Gastroesophageal sphincter (tissue), 4 donors: ENCODE measurements around the gene ATP2A1. TPM values are rescaled to one million over a fixed set of nuclear protein-coding genes. Genes with fewer than 3 reads are reported as not detected.
"Not testable (repeated sequence)": the region's sequence is repeated elsewhere in the genome, so short reads cannot be mapped to it uniquely, and the experiment has no call there.

Experiments used
- ATAC-seq: fragments of 150-250 bp; one replicate; pipeline ENCODE4 v1.9.1; 2016; ENCODE audit warnings: mild to moderate bottlenecking, moderate library complexity
- H3K27ac ChIP-seq, 4 donors: fragments of 200-600 bp; sonication (generic) in 3 of 4; 1 replicate in 3 of 4; 2 replicates in 1 of 4; pipeline ENCODE4 v1.5.1; 2016 to 2019
- H3K27me3 ChIP-seq: fragments of 200-600 bp; sonication (generic); one replicate; pipeline ENCODE4 v1.5.1; 2019
- H3K36me3 ChIP-seq, 2 donors: fragments of 200-600 bp; sonication (generic); one replicate each; pipeline ENCODE4 v1.5.1; 2019; ENCODE audit warnings: control low read depth in 1 of 2
- H3K4me1 ChIP-seq, 3 donors: fragments of 200-600 bp; sonication (generic); 1 replicate in 2 of 3; 2 replicates in 1 of 3; pipeline ENCODE4 v1.5.1; 2016 to 2019; ENCODE audit warnings: control low read depth in 2 of 3
- H3K4me3 ChIP-seq, 2 donors: fragments of 200-600 bp; sonication (generic); one replicate each; pipeline ENCODE4 v1.5.1; 2019; ENCODE audit warnings: mild to moderate bottlenecking in 1 of 2, moderate library complexity in 1 of 2
- H3K9me3 ChIP-seq, 3 donors: fragments of 200-600 bp; sonication (generic); one replicate each; pipeline ENCODE4 v1.5.1; 2017 to 2019; ENCODE audit warnings: control low read depth in 2 of 3
- EP300 ChIP-seq: sonication (generic); formaldehyde crosslinking; IDR thresholded peaks from one replicate; pipeline ENCODE4 v1.6.1; 2017; ENCODE audit warnings: antibody characterized with exemption, mild to moderate bottlenecking
- POLR2A ChIP-seq, 2 donors: fragments of 450-650 bp; IDR thresholded peaks; one replicate each; pipeline ENCODE4 v1.6.1; 2017; ENCODE audit warnings: antibody characterized with exemption in 2 of 2, mild to moderate bottlenecking in 2 of 2, moderate library complexity in 1 of 2
- POLR2AphosphoS5 ChIP-seq: sonication (generic); formaldehyde crosslinking; IDR thresholded peaks from one replicate; pipeline ENCODE4 v1.6.1; 2017; ENCODE audit warnings: antibody characterized with exemption
- WGBS, 2 donors: methylation state at CpG; one replicate each; pipeline ENCODE4 v1.1.5; 2018; ENCODE audit warnings: low coverage in 1 of 2; 5-methylcytosine and 5-hydroxymethylcytosine counted together
- total RNA-seq, 4 donors: library from RNA; depleted of rRNA; stranded (reverse); fragments of >200 nt; gene quantifications; one replicate each; pipeline ENCODE4 v1.1.0, GENCODE V29; 2016
- TF ChIP-seq, protein P1 (sequence below), 4 experiments: fragments of 200-600 bp in 2 of 4; fragments of 450-650 bp in 2 of 4; sonication (generic) in 1 of 4; IDR thresholded peaks; one replicate each; pipeline ENCODE4 v1.5.1; 2017 to 2019; ENCODE audit warnings: antibody characterized with exemption in 4 of 4, mild to moderate bottlenecking in 2 of 4, moderate library complexity in 2 of 4

Gene ATP2A1
- total RNA-seq, 4 donors from 2014 or later = 0.31 TPM; not detected in 3

DNA sequence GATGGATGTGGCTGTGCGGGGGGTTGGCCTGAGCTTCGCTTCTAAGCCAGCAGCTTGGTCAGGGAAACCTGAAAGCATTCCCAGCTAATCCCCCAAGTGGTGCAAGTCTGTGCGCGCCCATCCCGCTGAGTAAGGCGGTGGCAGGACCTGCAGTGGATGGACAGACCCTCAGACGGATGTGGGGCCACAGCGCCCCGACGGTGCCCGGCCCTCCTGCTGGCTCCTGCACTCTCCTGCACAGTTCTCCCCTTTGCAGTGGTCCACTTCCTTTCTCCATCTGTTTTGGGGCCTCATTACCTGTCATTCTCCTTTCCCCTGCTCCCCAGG lies 2.3 kb downstream of the ATP2A1 start:
- no peak for ATAC-seq
- peaks cover 0 to 18% (median 12%) of the 10 kb centered on the region in 3 donors for H3K4me1 ChIP-seq
- H3K4me3 ChIP-seq = peak overlapping the region in 1 of 2 donors; percentile 67
- no peaks in the 10 kb centered on the region for H3K9me3 ChIP-seq
- TF ChIP-seq POLR2AphosphoS5 (no peak), POLR2A (IDR thresholded peaks at IDR 0.05) (no peak), EP300 (no peak)
- TF ChIP-seq, protein P1, sequence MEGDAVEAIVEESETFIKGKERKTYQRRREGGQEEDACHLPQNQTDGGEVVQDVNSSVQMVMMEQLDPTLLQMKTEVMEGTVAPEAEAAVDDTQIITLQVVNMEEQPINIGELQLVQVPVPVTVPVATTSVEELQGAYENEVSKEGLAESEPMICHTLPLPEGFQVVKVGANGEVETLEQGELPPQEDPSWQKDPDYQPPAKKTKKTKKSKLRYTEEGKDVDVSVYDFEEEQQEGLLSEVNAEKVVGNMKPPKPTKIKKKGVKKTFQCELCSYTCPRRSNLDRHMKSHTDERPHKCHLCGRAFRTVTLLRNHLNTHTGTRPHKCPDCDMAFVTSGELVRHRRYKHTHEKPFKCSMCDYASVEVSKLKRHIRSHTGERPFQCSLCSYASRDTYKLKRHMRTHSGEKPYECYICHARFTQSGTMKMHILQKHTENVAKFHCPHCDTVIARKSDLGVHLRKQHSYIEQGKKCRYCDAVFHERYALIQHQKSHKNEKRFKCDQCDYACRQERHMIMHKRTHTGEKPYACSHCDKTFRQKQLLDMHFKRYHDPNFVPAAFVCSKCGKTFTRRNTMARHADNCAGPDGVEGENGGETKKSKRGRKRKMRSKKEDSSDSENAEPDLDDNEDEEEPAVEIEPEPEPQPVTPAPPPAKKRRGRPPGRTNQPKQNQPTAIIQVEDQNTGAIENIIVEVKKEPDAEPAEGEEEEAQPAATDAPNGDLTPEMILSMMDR (IDR thresholded peaks at IDR 0.05) = no peak
- peaks cover 36% of the 10 kb centered on the region for H3K27me3 ChIP-seq
- 9 to 20% methylated on average over 1 to 9 of the region's 11 CpGs for WGBS, 2 donors
- no peak overlapping the region for H3K27ac ChIP-seq
- no peaks in the 10 kb centered on the region for H3K36me3 ChIP-seq

DNA sequence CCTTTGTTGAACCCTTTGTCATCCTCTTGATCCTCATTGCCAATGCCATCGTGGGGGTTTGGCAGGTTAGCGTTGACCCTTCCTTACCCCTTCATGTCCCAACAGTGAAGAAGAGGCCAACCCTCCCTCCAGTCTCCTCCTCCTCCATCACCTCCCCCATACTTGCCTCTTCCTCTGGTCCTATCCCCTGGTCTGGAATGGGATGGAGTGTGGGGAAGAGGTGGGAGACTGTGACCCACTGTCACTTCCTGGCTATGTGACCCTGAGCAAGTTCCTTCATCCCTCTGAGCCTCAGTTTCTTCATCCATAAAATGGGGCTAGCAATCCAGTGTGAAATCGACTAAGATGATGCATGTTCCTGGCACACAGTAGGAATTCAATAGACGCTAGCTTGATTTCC lies 2.7 kb downstream of the ATP2A1 start:
- Histone ChIP-seq H3K36me3 (no peaks in the 10 kb centered on the region), H3K4me3 (no peak overlapping the region), H3K27me3 (peaks cover 36% of the 10 kb centered on the region), H3K9me3 (no peaks in the 10 kb centered on the region), H3K27ac (no peak overlapping the region), H3K4me1 (peaks cover 0 to 18% (median 12%) of the 10 kb centered on the region in 3 donors)
- no peak for ATAC-seq
- TF ChIP-seq POLR2AphosphoS5 (no peak), EP300 (no peak), POLR2A (IDR thresholded peaks at IDR 0.05) (no peak)
- TF ChIP-seq, protein P1 (IDR thresholded peaks at IDR 0.05) = no peak
- 56 to 69% methylated on average over 2 to 3 of the region's 4 CpGs for WGBS, 2 donors

DNA sequence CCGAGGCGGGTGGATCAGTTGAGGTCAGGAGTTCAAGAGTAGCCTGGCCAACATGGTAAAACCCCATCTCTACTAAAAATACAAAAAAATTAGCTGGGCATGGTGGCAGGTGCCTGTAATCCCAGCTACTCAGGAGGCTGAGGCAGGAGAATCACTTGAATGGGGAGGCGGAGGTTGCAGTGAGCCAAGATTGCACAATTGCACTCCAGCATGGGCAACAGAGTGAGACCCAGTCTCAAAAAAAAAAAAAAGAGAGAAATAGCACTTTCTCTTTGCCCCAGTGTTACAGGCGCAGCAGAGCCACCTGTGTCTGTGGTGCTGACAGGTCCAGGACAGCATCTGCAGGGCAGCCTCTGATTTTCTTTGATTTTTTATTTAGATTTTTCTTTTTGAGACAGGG lies 3.3 kb downstream of the ATP2A1 start:
- H3K9me3 ChIP-seq, H3K27ac ChIP-seq, ATAC-seq, H3K4me3 ChIP-seq, H3K36me3 ChIP-seq: not testable (repeated sequence)
- 84 to 100% methylated on average over 1 to 3 of the region's 4 CpGs for WGBS, 2 donors
- peaks cover 0 to 18% (median 12%) of the 10 kb centered on the region in 3 donors for H3K4me1 ChIP-seq
- H3K27me3 ChIP-seq = peaks cover 36% of the 10 kb centered on the region

DNA sequence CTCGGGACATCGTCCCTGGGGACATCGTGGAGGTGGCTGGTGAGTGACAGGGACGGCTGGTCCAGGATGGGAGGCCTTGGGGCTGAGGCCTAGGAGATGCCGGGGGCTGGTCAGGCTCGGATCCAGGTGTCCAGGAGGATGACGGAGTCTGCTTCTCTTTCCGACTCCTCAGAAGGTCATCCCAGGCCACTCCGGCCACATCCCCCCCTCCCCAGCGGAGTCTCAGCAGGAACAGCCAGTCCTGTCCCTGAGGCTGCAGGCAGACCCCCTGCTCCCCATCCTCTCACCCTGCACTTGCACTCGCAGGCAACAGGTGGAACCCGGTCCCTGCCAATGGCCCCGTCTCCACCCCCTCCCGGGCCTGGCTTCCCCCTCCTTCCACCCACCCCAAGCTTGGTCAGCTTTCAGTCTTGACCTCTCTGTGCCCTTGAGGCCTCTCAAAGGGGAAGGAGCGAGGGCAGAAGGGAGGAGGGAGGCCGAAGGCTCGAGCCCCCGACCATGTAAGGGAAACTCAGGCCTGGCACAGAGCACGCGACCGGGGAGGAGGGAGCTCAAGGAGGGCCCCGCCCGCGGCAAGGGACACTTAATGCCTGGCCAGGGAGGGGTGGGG lies 4.4 kb downstream of the ATP2A1 start:
- Histone ChIP-seq H3K9me3 (no peaks in the 10 kb centered on the region), H3K4me1 (peaks cover 0 to 18% (median 12%) of the 10 kb centered on the region in 3 donors), H3K4me3 (no peak overlapping the region), H3K27ac (no peak overlapping the region), H3K36me3 (no peaks in the 10 kb centered on the region), H3K27me3 (peaks cover 36% of the 10 kb centered on the region)
- no peak for ATAC-seq
- TF ChIP-seq POLR2A (IDR thresholded peaks at IDR 0.05) = no peak
- TF ChIP-seq, protein P1 (IDR thresholded peaks at IDR 0.05) = no peak
- no peak for TF ChIP-seq EP300
- no peak for TF ChIP-seq POLR2AphosphoS5
- WGBS, 2 donors = 40 to 50% methylated on average over 1 to 2 of the region's 24 CpGs

DNA sequence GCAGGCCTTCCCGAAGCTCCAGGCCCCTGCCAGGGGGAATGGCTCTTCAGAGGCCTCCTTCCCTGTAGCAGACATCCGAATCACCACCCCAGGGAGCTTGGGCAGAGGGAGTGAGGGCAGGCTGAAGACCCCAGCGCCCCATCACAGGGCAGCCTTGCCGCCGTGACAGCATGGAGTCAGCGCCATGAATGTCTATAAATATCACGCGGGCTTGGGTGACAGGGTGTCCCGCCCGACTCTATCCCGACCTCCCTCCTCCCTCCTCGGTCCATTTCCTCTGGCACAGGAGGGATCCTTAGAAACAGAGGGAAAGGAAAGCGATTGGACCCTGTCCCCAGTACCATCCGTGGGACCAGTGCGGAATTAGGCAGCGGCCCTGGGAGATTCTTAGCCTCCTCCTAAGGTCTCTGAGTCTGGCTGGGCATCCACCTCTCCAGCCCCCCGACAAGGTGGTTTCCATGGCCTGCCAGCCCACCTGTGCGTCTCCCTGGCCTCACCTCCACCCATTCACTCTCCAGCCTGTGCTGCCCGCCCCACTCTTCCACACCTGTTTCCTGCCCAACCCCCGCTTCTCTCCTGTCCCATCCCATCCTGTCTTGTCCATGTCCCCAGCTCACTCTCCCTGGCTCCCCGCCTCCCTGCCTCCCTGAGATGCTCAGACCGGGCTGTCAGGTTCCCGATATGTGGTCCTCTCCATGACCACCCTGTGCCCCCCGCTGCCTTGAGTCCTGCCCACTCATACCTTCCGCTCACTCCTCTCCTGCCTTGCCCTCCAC lies 5.1 kb downstream of the ATP2A1 start:
- TF ChIP-seq EP300 (no peak), POLR2A (IDR thresholded peaks at IDR 0.05) (no peak), POLR2AphosphoS5 (no peak)
- TF ChIP-seq, protein P1 (IDR thresholded peaks at IDR 0.05) = no peak

More for the DNA sequence above, 5.1 kb downstream of the ATP2A1 start:
- Histone ChIP-seq H3K27ac (no peak overlapping the region), H3K36me3 (no peaks in the 10 kb centered on the region), H3K4me1 (peaks cover 0 to 18% (median 12%) of the 10 kb centered on the region in 3 donors), H3K4me3 (no peak overlapping the region), H3K9me3 (no peaks in the 10 kb centered on the region), H3K27me3 (peaks cover 36% of the 10 kb centered on the region)
- WGBS, 2 donors = 59 to 85% methylated on average over 9 to 16 of the region's 25 CpGs
- no peak for ATAC-seq
